Ishikawa (cell line): Measurements from ENCODE around the gene CFAP54.

Experiments used
- EP300 ChIP-seq: IDR thresholded peaks from 2 replicates; pipeline ENCODE4 v1.6.1; 2012; ENCODE audit warnings: borderline replicate concordance
- TEAD4 ChIP-seq: IDR thresholded peaks from 2 replicates; pipeline ENCODE4 v1.6.1; 2012

- TF ChIP-seq EP300 (no peak), TEAD4 (no peak)
Measured at GRCh38 chr12:96850676-96851075, 361.3 kb downstream of the CFAP54 start.
